IMR-90 (cell line): ENCODE results near the gene RTN4IP1. TPM values are rescaled to one million over a fixed set of nuclear protein-coding genes. Genes with fewer than 3 reads are reported as not detected.

Experiments used
- ATAC-seq: fragments of 200-7000 bp; cut with Tn5 transposase; 2 replicates; pipeline ENCODE4 v1.9.1; 2020; ENCODE audit warnings: low read depth, mild to moderate bottlenecking, moderate library complexity
- BruUV-seq: library from RNA; stranded (reverse); fragments of 400-500 nt; replicated peaks from 2 replicates; lab custom pipeline; 2021; lab: Mats Ljungman, UMichigan
- CTCF ChIA-PET: fragments of 300-600 bp; formaldehyde crosslinking; extraction: SDS; loops from one replicate; lab custom pipeline; 2021; ENCODE audit warnings: antibody characterized with exemption; lab: Yijun Ruan, JAX
- POLR2A ChIA-PET: fragments of 300-600 bp; sonication (Branson Sonifier 250); formaldehyde crosslinking; loops from one replicate; lab custom pipeline; 2022; ENCODE audit warnings: antibody characterized with exemption; ENCODE audit not compliant: unreplicated experiment; lab: Charles Lee
- DNase-seq: peaks from one replicate; pipeline ENCODE4 v3.0.0; 2013
- H2AFZ ChIP-seq: replicated peaks from 2 replicates; pipeline ENCODE3; 2013; ENCODE audit warnings: low read length, mild to moderate bottlenecking; ENCODE audit not compliant: poor library complexity
- H2AK5ac ChIP-seq: 2 replicates; pipeline ENCODE4 v1.6.1; 2013; ENCODE audit warnings: low read depth, low read length, inconsistent platforms
- H2AK9ac ChIP-seq: replicated peaks from 2 replicates; pipeline ENCODE3; 2013; ENCODE audit warnings: mild to moderate bottlenecking, low read depth, low read length, moderate library complexity; ENCODE audit not compliant: poor library complexity
- H2BK120ac ChIP-seq: 2 replicates; pipeline ENCODE4 v1.6.1; 2013; ENCODE audit warnings: low read depth, low read length, inconsistent platforms
- H2BK15ac ChIP-seq: 3 replicates; pipeline ENCODE4 v1.6.1; 2013; ENCODE audit warnings: low read depth, low read length, inconsistent platforms
- H2BK20ac ChIP-seq: 2 replicates; pipeline ENCODE4 v1.6.1; 2013; ENCODE audit warnings: low read depth, mild to moderate bottlenecking, inconsistent platforms, low read length, moderate library complexity
- H2BK5ac ChIP-seq: 2 replicates; pipeline ENCODE4 v1.6.1; 2013; ENCODE audit warnings: mild to moderate bottlenecking, low read depth, low read length, inconsistent platforms; ENCODE audit not compliant: poor library complexity, severe bottlenecking
- H3K14ac ChIP-seq: replicated peaks from 2 replicates; pipeline ENCODE4 v1.6.1; 2013; ENCODE audit warnings: low read depth, low read length, inconsistent platforms
- H3K18ac ChIP-seq: 2 replicates; pipeline ENCODE4 v1.6.1; 2013; ENCODE audit warnings: low read depth, low read length, control low read depth
- H3K23ac ChIP-seq: 2 replicates; pipeline ENCODE4 v1.6.1; 2013; ENCODE audit warnings: low read depth, low read length, inconsistent platforms
- H3K27ac ChIP-seq: 2 replicates; pipeline ENCODE4 v1.5.1; 2013; ENCODE audit warnings: mild to moderate bottlenecking, control low read depth, low read length; ENCODE audit not compliant: insufficient read depth
- H3K27me3 ChIP-seq: 2 replicates; pipeline ENCODE4 v1.6.1; 2013; ENCODE audit warnings: low read length; ENCODE audit not compliant: control insufficient read depth, insufficient read depth
- H3K36me3 ChIP-seq: 2 replicates; pipeline ENCODE4 v1.6.1; 2013; ENCODE audit warnings: low read length, mixed read lengths; ENCODE audit not compliant: control insufficient read depth, insufficient read depth
- H3K4ac ChIP-seq: 2 replicates; pipeline ENCODE4 v1.6.1; 2013; ENCODE audit warnings: low read depth, low read length, inconsistent platforms
- H3K4me1 ChIP-seq: 2 replicates; pipeline ENCODE4 v1.6.1; 2013; ENCODE audit warnings: low read length, mixed read lengths; ENCODE audit not compliant: control insufficient read depth, insufficient read depth
- H3K4me2 ChIP-seq: 2 replicates; pipeline ENCODE4 v1.6.1; 2013; ENCODE audit warnings: low read depth, mild to moderate bottlenecking, control low read depth, low read length, moderate library complexity
- H3K4me3 ChIP-seq: 2 replicates; pipeline ENCODE4 v1.5.1; 2013; ENCODE audit warnings: low read depth, mild to moderate bottlenecking, control low read depth, low read length, moderate library complexity; ENCODE audit not compliant: insufficient read depth
- H3K56ac ChIP-seq: 2 replicates; pipeline ENCODE4 v1.6.1; 2013; ENCODE audit warnings: low read length, inconsistent platforms; ENCODE audit not compliant: insufficient read depth; ENCODE audit errors: extremely low read depth
- H3K79me1 ChIP-seq, 2 experiments: 2 replicates each; pipeline ENCODE4 v1.6.1; 2013; ENCODE audit warnings: low read length in 2 of 2, inconsistent platforms in 1 of 2, low read depth in 1 of 2
- H3K9ac ChIP-seq: 2 replicates; pipeline ENCODE4 v1.6.1; 2013; ENCODE audit warnings: low read depth, low read length, control low read depth
- H3K9me1 ChIP-seq: 2 replicates; pipeline ENCODE4 v1.6.1; 2013; ENCODE audit warnings: low read length, inconsistent platforms; ENCODE audit not compliant: insufficient read depth
- H3K9me3 ChIP-seq: 2 replicates; pipeline ENCODE4 v1.6.1; 2013; ENCODE audit warnings: low read length; ENCODE audit not compliant: control insufficient read depth, insufficient read depth
- H4K20me1 ChIP-seq: 2 replicates; pipeline ENCODE4 v1.6.1; 2013; ENCODE audit warnings: low read length, inconsistent platforms; ENCODE audit not compliant: insufficient read depth
- H4K5ac ChIP-seq: 2 replicates; pipeline ENCODE4 v1.6.1; 2013; ENCODE audit warnings: mild to moderate bottlenecking, low read depth, low read length, control low read depth
- H4K8ac ChIP-seq, 2 experiments: 2 replicates each; pipeline ENCODE4 v1.6.1; 2013; ENCODE audit warnings: low read depth in 2 of 2, low read length in 2 of 2, control low read depth in 1 of 2, inconsistent platforms in 1 of 2
- H4K91ac ChIP-seq: 2 replicates; pipeline ENCODE4 v1.6.1; 2013; ENCODE audit warnings: low read depth, low read length, inconsistent platforms; ENCODE audit not compliant: insufficient read depth
- BHLHE40 ChIP-seq: fragments of 150-350 bp; IDR thresholded peaks from 2 replicates; pipeline ENCODE4 v1.6.1; 2016; ENCODE audit warnings: mild to moderate bottlenecking, low read depth, low read length
- CHD1 ChIP-seq: IDR thresholded peaks from 2 replicates; pipeline ENCODE4 v1.6.1; 2012; ENCODE audit warnings: low read depth, low read length, improper control_type of control experiment
- FOS ChIP-seq: fragments of 150-350 bp; IDR thresholded peaks from 2 replicates; pipeline ENCODE4 v1.6.1; 2016; ENCODE audit warnings: low read depth, low read length
- POLR2A ChIP-seq: IDR thresholded peaks from 2 replicates; pipeline ENCODE4 v1.6.1; 2012; ENCODE audit warnings: mild to moderate bottlenecking, low read depth, low read length
- RCOR1 ChIP-seq: IDR thresholded peaks from 2 replicates; pipeline ENCODE4 v1.6.1; 2012; ENCODE audit warnings: mild to moderate bottlenecking, low read length, improper control_type of control experiment; ENCODE audit not compliant: insufficient replicate concordance
- SMC3 ChIP-seq: fragments of 150-350 bp; IDR thresholded peaks from 2 replicates; pipeline ENCODE4 v1.6.1; 2016; ENCODE audit warnings: low read depth, mild to moderate bottlenecking, antibody characterized with exemption, low read length, moderate library complexity
- WGBS, 2 experiments: methylation state at CpG; one replicate each; pipeline versions ENCODE4 v1.1.5 to v1.1.7; 2013; ENCODE audit warnings: missing lambda C conversion rate in 2 of 2; ENCODE audit not compliant: insufficient read length in 1 of 2; ENCODE audit errors: extremely low coverage in 2 of 2; 5-methylcytosine and 5-hydroxymethylcytosine counted together
- dilution Hi-C: fragments of 300-500 bp; cut with HindIII; formaldehyde crosslinking; loops from one replicate; pipeline ENCODE4 v1.14.3; 2018; ENCODE audit warnings: low sequenced_read_pairs; ENCODE audit not compliant: unreplicated experiment
- in situ Hi-C: fragments of 300-500 bp; cut with MboI; formaldehyde crosslinking; loops from 3 replicates; pipeline ENCODE4 v1.14.3; 2019; ENCODE audit warnings: low sequenced_read_pairs, inconsistent platforms, mixed read lengths
- intact Hi-C: fragments of 100-400 bp; cut with micrococcal nuclease; formaldehyde crosslinking; loops from 2 replicates; pipeline ENCODE4 v1.10.0; 2022
- polyA plus RNA-seq, 3 experiments: library from polyadenylated mRNA; depleted of rRNA; stranded (reverse); fragments of >200 nt; gene quantifications; 2 replicates each; pipeline ENCODE4 v1.2.3, GENCODE V29; 2012; ENCODE audit warnings: low replicate concordance in 1 of 3
- total RNA-seq: library from RNA; depleted of rRNA; stranded (reverse); fragments of >200 nt; gene quantifications from 2 replicates; pipeline ENCODE4 v1.2.3, GENCODE V29; 2012
- TF ChIP-seq, protein P1 (sequence below): fragments of 150-350 bp; IDR thresholded peaks from 2 replicates; pipeline ENCODE4 v1.6.1; 2016; ENCODE audit warnings: low read depth, mild to moderate bottlenecking, low read length, moderate library complexity, borderline replicate concordance

Gene RTN4IP1
- total and polyA plus RNA-seq, 2 of the 4 experiments (the other 2 are of a cell fraction), result 5.7 to 9.9 TPM

DNA sequence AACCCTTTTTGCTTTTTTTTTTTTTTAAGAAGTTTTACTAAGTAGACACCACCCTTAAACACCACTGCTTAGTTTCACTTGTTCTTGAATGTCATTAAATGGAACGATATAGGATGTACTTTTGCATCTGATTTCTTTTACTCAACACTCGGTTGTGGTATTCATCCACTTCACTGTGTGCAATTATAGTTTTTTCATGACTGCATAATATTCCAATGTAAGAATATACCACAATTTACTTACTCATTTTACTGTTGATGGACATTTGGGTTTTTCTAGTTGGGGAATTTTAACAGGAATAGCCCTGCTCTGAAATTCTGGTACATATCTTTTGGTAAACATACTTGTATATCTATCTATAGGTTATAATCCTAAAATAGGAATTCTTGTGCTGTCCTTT lies 29.9 kb downstream of the RTN4IP1 start:
- whole genome bisulfite sequencing, 2 experiments, result no CpG with 5 or more reads among the region's 2 CpGs
- no peaks in the 10 kb centered on the region for H4K20me1 ChIP-seq
- no peak overlapping the region for H3K4ac ChIP-seq
- no peak overlapping the region for H4K91ac ChIP-seq
- H2BK15ac ChIP-seq, result no peak overlapping the region
- no peaks in the 10 kb centered on the region for H3K79me1 ChIP-seq
- H3K27ac ChIP-seq, result no peak overlapping the region
- H3K18ac ChIP-seq, result no peak overlapping the region
- no peak overlapping the region for H2BK5ac ChIP-seq
- POLR2A ChIA-PET, result no interaction called here
- no peak overlapping the region for H2AK9ac ChIP-seq
- TF ChIP-seq FOS (no peak), SMC3 (no peak), RCOR1 (no peak), BHLHE40 (no peak), CHD1 (no peak), POLR2A (no peak)
- TF ChIP-seq, protein P1, sequence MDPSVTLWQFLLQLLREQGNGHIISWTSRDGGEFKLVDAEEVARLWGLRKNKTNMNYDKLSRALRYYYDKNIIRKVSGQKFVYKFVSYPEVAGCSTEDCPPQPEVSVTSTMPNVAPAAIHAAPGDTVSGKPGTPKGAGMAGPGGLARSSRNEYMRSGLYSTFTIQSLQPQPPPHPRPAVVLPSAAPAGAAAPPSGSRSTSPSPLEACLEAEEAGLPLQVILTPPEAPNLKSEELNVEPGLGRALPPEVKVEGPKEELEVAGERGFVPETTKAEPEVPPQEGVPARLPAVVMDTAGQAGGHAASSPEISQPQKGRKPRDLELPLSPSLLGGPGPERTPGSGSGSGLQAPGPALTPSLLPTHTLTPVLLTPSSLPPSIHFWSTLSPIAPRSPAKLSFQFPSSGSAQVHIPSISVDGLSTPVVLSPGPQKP, result no peak
- H3K4me2 ChIP-seq, result no peak overlapping the region
- no peak for ATAC-seq
- H3K36me3 ChIP-seq, result no peaks in the 10 kb centered on the region
- intact Hi-C loops, result no loop called here
- in situ Hi-C loops, result no loop called here
- DNase-seq, result no peak
- H2AFZ ChIP-seq, result no peak overlapping the region
- H3K23ac ChIP-seq, result no peak overlapping the region
- no peak overlapping the region for H3K4me3 ChIP-seq
- peaks cover 3% of the 10 kb centered on the region; the same call in 1 of the 2 replicates for H3K4me1 ChIP-seq
- no peak overlapping the region for H4K8ac ChIP-seq
- no peaks in the 10 kb centered on the region for H3K9me3 ChIP-seq
- no peaks in the 10 kb centered on the region for H3K27me3 ChIP-seq
- CTCF ChIA-PET, result no interaction called here
- H2AK5ac ChIP-seq, result no peak overlapping the region
- no peak overlapping the region for H3K56ac ChIP-seq
- H3K14ac ChIP-seq, result no peak overlapping the region
- H2BK20ac ChIP-seq, result no peak overlapping the region
- H2BK120ac ChIP-seq, result no peak overlapping the region
- no peaks in the 10 kb centered on the region for H3K9me1 ChIP-seq
- no peak overlapping the region for H4K5ac ChIP-seq
- dilution Hi-C loops, result no loop called here
- no peak overlapping the region for H3K9ac ChIP-seq
- BruUV-seq, result no TSS peak
